Measurements from ENCODE around the gene GALNT17. TPM values are rescaled to one million over a fixed set of nuclear protein-coding genes. Genes with fewer than 3 reads are reported as not detected.

Gene GALNT17
- total RNA-seq, 1 experiment from 2014 or later = not detected

DNA sequence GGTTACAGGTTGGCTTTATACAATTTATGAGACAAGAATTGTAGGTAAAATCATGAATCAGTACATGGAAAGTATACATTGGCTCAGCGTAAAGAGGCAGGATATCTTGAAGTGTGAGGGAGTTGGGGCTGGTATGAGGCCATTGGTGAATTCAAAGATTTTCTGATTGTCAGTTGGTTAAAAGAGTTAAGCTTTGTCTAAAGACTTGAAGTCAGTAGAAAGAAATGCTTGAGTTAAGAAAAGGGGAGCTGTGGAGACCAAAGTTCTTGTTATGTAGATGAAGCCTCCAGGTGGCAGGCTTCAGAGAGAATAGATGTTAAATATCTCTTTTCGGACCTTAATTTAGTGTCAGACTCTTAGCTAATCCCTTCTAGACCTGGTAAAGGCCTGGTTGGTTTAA lies 341.0 kb downstream of the GALNT17 start:
- ChIA-PET CTCF (interaction anchor here (0.6 kb wide), 2 partner anchors 27 to 617 kb away, joined by 3 read pairs; no protein-coding TSS in a partner anchor), POLR2A (no interaction called here)
- H3K9me3 ChIP-seq (ENCODE audit: control insufficient read depth, insufficient read depth, low read depth, low read length) = no peaks in the 10 kb centered on the region
- H3K36me3 ChIP-seq (ENCODE audit: control insufficient read depth, insufficient read depth, low read length) = no peaks in the 10 kb centered on the region
- TF ChIP-seq, protein P1, sequence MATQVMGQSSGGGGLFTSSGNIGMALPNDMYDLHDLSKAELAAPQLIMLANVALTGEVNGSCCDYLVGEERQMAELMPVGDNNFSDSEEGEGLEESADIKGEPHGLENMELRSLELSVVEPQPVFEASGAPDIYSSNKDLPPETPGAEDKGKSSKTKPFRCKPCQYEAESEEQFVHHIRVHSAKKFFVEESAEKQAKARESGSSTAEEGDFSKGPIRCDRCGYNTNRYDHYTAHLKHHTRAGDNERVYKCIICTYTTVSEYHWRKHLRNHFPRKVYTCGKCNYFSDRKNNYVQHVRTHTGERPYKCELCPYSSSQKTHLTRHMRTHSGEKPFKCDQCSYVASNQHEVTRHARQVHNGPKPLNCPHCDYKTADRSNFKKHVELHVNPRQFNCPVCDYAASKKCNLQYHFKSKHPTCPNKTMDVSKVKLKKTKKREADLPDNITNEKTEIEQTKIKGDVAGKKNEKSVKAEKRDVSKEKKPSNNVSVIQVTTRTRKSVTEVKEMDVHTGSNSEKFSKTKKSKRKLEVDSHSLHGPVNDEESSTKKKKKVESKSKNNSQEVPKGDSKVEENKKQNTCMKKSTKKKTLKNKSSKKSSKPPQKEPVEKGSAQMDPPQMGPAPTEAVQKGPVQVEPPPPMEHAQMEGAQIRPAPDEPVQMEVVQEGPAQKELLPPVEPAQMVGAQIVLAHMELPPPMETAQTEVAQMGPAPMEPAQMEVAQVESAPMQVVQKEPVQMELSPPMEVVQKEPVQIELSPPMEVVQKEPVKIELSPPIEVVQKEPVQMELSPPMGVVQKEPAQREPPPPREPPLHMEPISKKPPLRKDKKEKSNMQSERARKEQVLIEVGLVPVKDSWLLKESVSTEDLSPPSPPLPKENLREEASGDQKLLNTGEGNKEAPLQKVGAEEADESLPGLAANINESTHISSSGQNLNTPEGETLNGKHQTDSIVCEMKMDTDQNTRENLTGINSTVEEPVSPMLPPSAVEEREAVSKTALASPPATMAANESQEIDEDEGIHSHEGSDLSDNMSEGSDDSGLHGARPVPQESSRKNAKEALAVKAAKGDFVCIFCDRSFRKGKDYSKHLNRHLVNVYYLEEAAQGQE (IDR thresholded peaks at IDR 0.05; ENCODE audit: insufficient read depth in 1 of 2, low read depth in 2 of 2, low read length in 1 of 2) = no peak
- TF ChIP-seq POLR2AphosphoS5 (IDR thresholded peaks at IDR 0.05; ENCODE audit: low read depth, low read length) (no peak), TCF7L2 (IDR thresholded peaks at IDR 0.05; ENCODE audit: low read depth, low read length) (no peak), SIN3A (IDR thresholded peaks at IDR 0.05; ENCODE audit: borderline replicate concordance, insufficient read depth, low read depth, low read length) (no peak)
- TF ChIP-seq, protein P2, sequence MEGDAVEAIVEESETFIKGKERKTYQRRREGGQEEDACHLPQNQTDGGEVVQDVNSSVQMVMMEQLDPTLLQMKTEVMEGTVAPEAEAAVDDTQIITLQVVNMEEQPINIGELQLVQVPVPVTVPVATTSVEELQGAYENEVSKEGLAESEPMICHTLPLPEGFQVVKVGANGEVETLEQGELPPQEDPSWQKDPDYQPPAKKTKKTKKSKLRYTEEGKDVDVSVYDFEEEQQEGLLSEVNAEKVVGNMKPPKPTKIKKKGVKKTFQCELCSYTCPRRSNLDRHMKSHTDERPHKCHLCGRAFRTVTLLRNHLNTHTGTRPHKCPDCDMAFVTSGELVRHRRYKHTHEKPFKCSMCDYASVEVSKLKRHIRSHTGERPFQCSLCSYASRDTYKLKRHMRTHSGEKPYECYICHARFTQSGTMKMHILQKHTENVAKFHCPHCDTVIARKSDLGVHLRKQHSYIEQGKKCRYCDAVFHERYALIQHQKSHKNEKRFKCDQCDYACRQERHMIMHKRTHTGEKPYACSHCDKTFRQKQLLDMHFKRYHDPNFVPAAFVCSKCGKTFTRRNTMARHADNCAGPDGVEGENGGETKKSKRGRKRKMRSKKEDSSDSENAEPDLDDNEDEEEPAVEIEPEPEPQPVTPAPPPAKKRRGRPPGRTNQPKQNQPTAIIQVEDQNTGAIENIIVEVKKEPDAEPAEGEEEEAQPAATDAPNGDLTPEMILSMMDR (IDR thresholded peaks at IDR 0.05) = no peak
- intact Hi-C loops (cut with micrococcal nuclease; ENCODE audit: unreplicated experiment) (no loop called here), in situ Hi-C loops (cut with HindIII; ENCODE audit: low pct_unique_long_range_greater_than_20kb, low sequenced_read_pairs) (no loop called here)
- H3K4me1 ChIP-seq (ENCODE audit: control insufficient read depth, insufficient read depth, low read length) = no peaks in the 10 kb centered on the region
- BruUV-seq (replicated peaks) = no TSS peak
- ATAC-seq = no peak
- no peak for DNase-seq (ENCODE audit: low read depth, low spot score)
- H3K27me3 ChIP-seq (ENCODE audit: control insufficient read depth, insufficient read depth, low read length) = no peaks in the 10 kb centered on the region
- no peak overlapping the region for H3K27ac ChIP-seq (ENCODE audit: low read length)
- H3K4me3 ChIP-seq (ENCODE audit: low read depth in 2 of 2, low read length in 2 of 2) = no peak overlapping the region

DNA sequence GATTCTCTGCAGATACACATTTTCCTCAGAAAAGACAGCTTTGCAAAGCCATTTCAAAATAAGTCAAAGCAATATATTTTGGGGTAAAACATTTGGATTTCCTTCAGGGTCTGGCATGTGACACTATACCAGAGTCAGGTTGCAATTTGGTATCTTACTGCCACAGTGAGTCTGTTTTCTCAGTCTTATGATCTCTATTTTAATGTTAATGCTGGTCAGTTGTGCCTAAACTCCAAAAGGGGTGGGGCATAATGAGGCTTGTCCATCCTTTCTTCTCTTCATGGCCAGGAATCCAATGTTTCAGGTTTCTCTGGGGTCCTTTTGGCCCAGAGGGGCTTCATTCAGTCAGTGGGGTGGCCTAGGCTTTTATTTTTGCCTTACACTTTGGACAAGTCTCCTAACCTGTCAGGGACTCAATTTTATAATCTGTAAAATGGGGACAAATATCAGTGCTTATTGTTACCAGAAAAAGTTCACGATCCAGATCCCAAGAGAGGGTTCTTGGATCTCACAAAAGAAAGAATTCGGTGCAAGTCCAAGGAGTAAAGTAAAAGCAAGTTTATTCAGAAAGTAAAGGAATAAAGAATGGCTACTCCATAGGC lies 341.5 kb downstream of the GALNT17 start:
- in situ Hi-C loops (cut with HindIII; ENCODE audit: low pct_unique_long_range_greater_than_20kb, low sequenced_read_pairs) = no loop called here
- Histone ChIP-seq H3K27me3 (ENCODE audit: control insufficient read depth, insufficient read depth, low read length) (no peaks in the 10 kb centered on the region), H3K27ac (ENCODE audit: low read length) (no peak overlapping the region), H3K9me3 (ENCODE audit: control insufficient read depth, insufficient read depth, low read depth, low read length) (no peaks in the 10 kb centered on the region), H3K4me3 (ENCODE audit: low read depth in 2 of 2, low read length in 2 of 2) (no peak overlapping the region), H3K36me3 (ENCODE audit: control insufficient read depth, insufficient read depth, low read length) (no peaks in the 10 kb centered on the region), H3K4me1 (ENCODE audit: control insufficient read depth, insufficient read depth, low read length) (no peaks in the 10 kb centered on the region)
- TF ChIP-seq TCF7L2 (IDR thresholded peaks at IDR 0.05; ENCODE audit: low read depth, low read length) = no peak
- no peak for TF ChIP-seq POLR2AphosphoS5 (IDR thresholded peaks at IDR 0.05; ENCODE audit: low read depth, low read length)
- TF ChIP-seq, protein P2 (IDR thresholded peaks at IDR 0.05) = no peak
- TF ChIP-seq, protein P1 (IDR thresholded peaks at IDR 0.05; ENCODE audit: insufficient read depth in 1 of 2, low read depth in 2 of 2, low read length in 1 of 2) = no peak
- no peak for TF ChIP-seq SIN3A (IDR thresholded peaks at IDR 0.05; ENCODE audit: borderline replicate concordance, insufficient read depth, low read depth, low read length)
- ChIA-PET CTCF (no interaction called here), POLR2A (no interaction called here)
- intact Hi-C loops (cut with micrococcal nuclease; ENCODE audit: unreplicated experiment) = no loop called here
- DNase-seq (ENCODE audit: low read depth, low spot score) = no peak
- ATAC-seq = no peak
- BruUV-seq (replicated peaks) = no TSS peak
